ENCODE measurements around the gene VSNL1.

- TF ChIP-seq ZNF596 (tag by site-specific recombination; IDR thresholded peaks at IDR 0.05) (no peak), ZNF426 (tag by site-specific recombination; IDR thresholded peaks at IDR 0.05) (no peak), ZNF133 (tag by site-specific recombination; IDR thresholded peaks at IDR 0.05) (no peak), ZNF707 (tag by site-specific recombination; IDR thresholded peaks at IDR 0.05) (no peak)
- TF ChIP-seq, protein P1, sequence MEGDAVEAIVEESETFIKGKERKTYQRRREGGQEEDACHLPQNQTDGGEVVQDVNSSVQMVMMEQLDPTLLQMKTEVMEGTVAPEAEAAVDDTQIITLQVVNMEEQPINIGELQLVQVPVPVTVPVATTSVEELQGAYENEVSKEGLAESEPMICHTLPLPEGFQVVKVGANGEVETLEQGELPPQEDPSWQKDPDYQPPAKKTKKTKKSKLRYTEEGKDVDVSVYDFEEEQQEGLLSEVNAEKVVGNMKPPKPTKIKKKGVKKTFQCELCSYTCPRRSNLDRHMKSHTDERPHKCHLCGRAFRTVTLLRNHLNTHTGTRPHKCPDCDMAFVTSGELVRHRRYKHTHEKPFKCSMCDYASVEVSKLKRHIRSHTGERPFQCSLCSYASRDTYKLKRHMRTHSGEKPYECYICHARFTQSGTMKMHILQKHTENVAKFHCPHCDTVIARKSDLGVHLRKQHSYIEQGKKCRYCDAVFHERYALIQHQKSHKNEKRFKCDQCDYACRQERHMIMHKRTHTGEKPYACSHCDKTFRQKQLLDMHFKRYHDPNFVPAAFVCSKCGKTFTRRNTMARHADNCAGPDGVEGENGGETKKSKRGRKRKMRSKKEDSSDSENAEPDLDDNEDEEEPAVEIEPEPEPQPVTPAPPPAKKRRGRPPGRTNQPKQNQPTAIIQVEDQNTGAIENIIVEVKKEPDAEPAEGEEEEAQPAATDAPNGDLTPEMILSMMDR (tag by site-specific recombination; IDR thresholded peaks at IDR 0.05), result no peak
- TF ChIP-seq, protein P2, sequence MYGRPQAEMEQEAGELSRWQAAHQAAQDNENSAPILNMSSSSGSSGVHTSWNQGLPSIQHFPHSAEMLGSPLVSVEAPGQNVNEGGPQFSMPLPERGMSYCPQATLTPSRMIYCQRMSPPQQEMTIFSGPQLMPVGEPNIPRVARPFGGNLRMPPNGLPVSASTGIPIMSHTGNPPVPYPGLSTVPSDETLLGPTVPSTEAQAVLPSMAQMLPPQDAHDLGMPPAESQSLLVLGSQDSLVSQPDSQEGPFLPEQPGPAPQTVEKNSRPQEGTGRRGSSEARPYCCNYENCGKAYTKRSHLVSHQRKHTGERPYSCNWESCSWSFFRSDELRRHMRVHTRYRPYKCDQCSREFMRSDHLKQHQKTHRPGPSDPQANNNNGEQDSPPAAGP (tag by site-specific recombination; IDR thresholded peaks at IDR 0.05), result no peak
These were observed 70.0 kb downstream of the VSNL1 start for GRCh38 chr2:17610521-17610920.

All from HEK293 (cell line).